K562 (cell line): ENCODE results near the gene CENPB. TPM values are rescaled to one million over a fixed set of nuclear protein-coding genes. Genes with fewer than 3 reads are reported as not detected.

ENCODE experiments used
- ATAC-seq: fragments of 200-7000 bp; cut with Tn5 transposase; 3 replicates; pipeline ENCODE4 v1.9.1; 2020; ENCODE audit warnings: moderate library complexity
- BruUV-seq: library from RNA; stranded (reverse); fragments of 400-500 nt; replicated peaks from 2 replicates; lab custom pipeline; 2021; lab: Mats Ljungman, UMichigan
- CTCF ChIA-PET: fragments of 300-600 bp; formaldehyde crosslinking; extraction: SDS; loops from one replicate; lab custom pipeline; 2021; ENCODE audit warnings: low intra/inter-chr PET ratio; lab: Yijun Ruan, JAX
- POLR2A ChIA-PET: fragments of 300-600, 350-650 bp; sonication (Branson Sonifier 250); formaldehyde crosslinking; extraction: SDS; loops from one replicate; lab custom pipeline; 2021; ENCODE audit warnings: antibody characterized with exemption, inconsistent platforms; lab: Yijun Ruan, JAX
- DNase-seq, 4 experiments: peaks; one replicate each; pipeline versions ENCODE4 v3.0.0 to v3.0.0-alpha.2; 2011 to 2018; ENCODE audit warnings: low spot score in 3 of 4, mixed read lengths in 3 of 4; ENCODE audit errors: extremely low read depth in 1 of 4
- FAIRE-seq: peaks from 2 replicates; lab custom pipeline; 2011; peaks lifted over from hg19 to GRCh38; lab: Jason Lieb, UNC
- H2AFZ ChIP-seq: 2 replicates; pipeline ENCODE4 v1.6.0; 2011; ENCODE audit warnings: low read depth, low read length, control low read depth, inconsistent platforms
- H3K27ac ChIP-seq: fragments of 200-600 bp; 3 replicates; pipeline ENCODE4 v1.8.0; 2011; ENCODE audit warnings: low read depth, mild to moderate bottlenecking, control low read depth, inconsistent platforms, low read length, moderate library complexity, mixed read lengths; ENCODE audit errors: extremely low read depth
- H3K27me3 ChIP-seq, 2 experiments: fragments of 300-600 bp in 1 of 2; 2 replicates in 1 of 2; 3 replicates in 1 of 2; pipeline versions ENCODE4 v1.6.0 to v1.8.0; 2011; ENCODE audit warnings: inconsistent platforms in 2 of 2, low read length in 2 of 2, mild to moderate bottlenecking in 1 of 2, mixed read lengths in 1 of 2, moderate library complexity in 1 of 2; ENCODE audit not compliant: control insufficient read depth in 2 of 2, insufficient read depth in 2 of 2
- H3K36me3 ChIP-seq: fragments of 300-600 bp; 3 replicates; pipeline ENCODE4 v1.8.0; 2011; ENCODE audit warnings: mild to moderate bottlenecking, low read length, inconsistent platforms; ENCODE audit not compliant: control insufficient read depth, insufficient read depth
- H3K4me1 ChIP-seq, 2 experiments: fragments of 200-600 bp in 1 of 2; replicated peaks in 1 of 2; 2 replicates in 1 of 2; 3 replicates in 1 of 2; pipeline versions ENCODE4 v1.5.1 to v1.8.0; 2011; ENCODE audit warnings: inconsistent platforms in 2 of 2, low read length in 2 of 2, mild to moderate bottlenecking in 1 of 2, mixed read lengths in 1 of 2, moderate library complexity in 1 of 2; ENCODE audit not compliant: control insufficient read depth in 2 of 2, insufficient read depth in 2 of 2
- H3K4me2 ChIP-seq: 2 replicates; pipeline ENCODE4 v1.6.1; 2011; ENCODE audit warnings: low read length, control low read depth, inconsistent platforms, mixed read lengths; ENCODE audit not compliant: insufficient read depth
- H3K4me3 ChIP-seq: fragments of 200-600 bp; sonication (generic), shearing (Covaris generic); 2 replicates; pipeline ENCODE4 v1.5.1; 2016; ENCODE audit warnings: control low read depth, inconsistent platforms
- H3K79me2 ChIP-seq: fragments of 200-600 bp; 3 replicates; pipeline ENCODE4 v1.8.0; 2011; ENCODE audit warnings: low read length, inconsistent platforms; ENCODE audit not compliant: control insufficient read depth, insufficient read depth
- H3K9ac ChIP-seq, 2 experiments: 2 replicates each; pipeline versions ENCODE4 v1.6.0 to v1.6.1; 2011; ENCODE audit warnings: low read depth in 2 of 2, low read length in 2 of 2, control low read depth in 1 of 2, inconsistent platforms in 1 of 2, mild to moderate bottlenecking in 1 of 2, mixed read lengths in 1 of 2; ENCODE audit not compliant: insufficient read depth in 1 of 2
- H3K9me1 ChIP-seq: one replicate; pipeline ENCODE4 v1.6.0; 2011; ENCODE audit warnings: inconsistent platforms, mild to moderate bottlenecking, low read length, moderate library complexity; ENCODE audit not compliant: control insufficient read depth, insufficient read depth
- H3K9me3 ChIP-seq: replicated peaks from 2 replicates; pipeline ENCODE4 v1.5.1; 2011; ENCODE audit warnings: low read depth, low read length, inconsistent platforms; ENCODE audit not compliant: control insufficient read depth, insufficient read depth
- H4K20me1 ChIP-seq: replicated peaks from 2 replicates; pipeline ENCODE4 v1.6.1; 2011; ENCODE audit warnings: low read length, inconsistent platforms, mixed read lengths; ENCODE audit not compliant: control insufficient read depth, insufficient read depth
- BRD9 ChIP-seq: fragments of 450-650 bp; IDR thresholded peaks from 2 replicates; pipeline ENCODE4 v1.6.1; 2018; ENCODE audit warnings: low read depth; ENCODE audit not compliant: partially characterized antibody
- CHD2 ChIP-seq: IDR thresholded peaks from 2 replicates; pipeline ENCODE4 v1.6.1; 2011; ENCODE audit warnings: low read depth, low read length
- FOXJ2 ChIP-seq: fragments of 200-800 bp; sonication (Bioruptor generic); IDR thresholded peaks from 2 replicates; pipeline ENCODE4 v1.6.1; 2016; ENCODE audit warnings: missing genetic modification characterization, missing compliant biosample characterization
- GABPB2 ChIP-seq: fragments of 250-450 bp; sonication (Bioruptor Pico); conservative IDR thresholded peaks from 2 replicates; pipeline ENCODE4 v1.5.1; 2021; ENCODE audit warnings: mild to moderate bottlenecking
- GATA2 ChIP-seq: sonication (generic); formaldehyde crosslinking; IDR thresholded peaks from 2 replicates; pipeline ENCODE4 v1.4.0; 2020; ENCODE audit warnings: mild to moderate bottlenecking, missing genetic modification reagents
- HCFC1 ChIP-seq: IDR thresholded peaks from 2 replicates; pipeline ENCODE4 v1.6.1; 2012; ENCODE audit warnings: low read depth, low read length, improper control_type of control experiment
- NCOA1 ChIP-seq: fragments of 450-650 bp; IDR thresholded peaks from 2 replicates; pipeline ENCODE4 v1.6.1; 2016; ENCODE audit warnings: low read depth
- POLR2A ChIP-seq: fragments of 450-650 bp; conservative IDR thresholded peaks from 2 replicates; pipeline ENCODE4 v1.6.1; 2016
- POU5F1 ChIP-seq: fragments of 150-350 bp; IDR thresholded peaks from 2 replicates; pipeline ENCODE4 v1.6.1; 2014; ENCODE audit warnings: borderline replicate concordance, low read length, low read depth, mild to moderate bottlenecking; ENCODE audit not compliant: partially characterized antibody
- PTTG1 ChIP-seq: fragments of 450-650 bp; IDR thresholded peaks from 2 replicates; pipeline ENCODE4 v1.6.1; 2016; ENCODE audit warnings: low read depth, mild to moderate bottlenecking, missing genetic modification characterization, missing compliant biosample characterization
- RNF2 ChIP-seq: sonication (generic); IDR thresholded peaks from 2 replicates; pipeline ENCODE4 v1.6.1; 2016
- SREBF1 ChIP-seq: fragments of 150-350 bp; IDR thresholded peaks from 2 replicates; pipeline ENCODE4 v1.6.1; 2014; ENCODE audit warnings: antibody characterized with exemption, low read depth, low read length, borderline replicate concordance
- TCFL5 ChIP-seq: fragments of 250-450 bp; sonication (Bioruptor Pico); conservative IDR thresholded peaks from 2 replicates; pipeline ENCODE4 v1.6.1; 2021; ENCODE audit warnings: mild to moderate bottlenecking, moderate library complexity, matching md5 sums
- ZFP30 ChIP-seq: fragments of 250-450 bp; sonication (Bioruptor Pico); IDR thresholded peaks from 2 replicates; pipeline ENCODE4 v1.8.0; 2022; ENCODE audit warnings: moderate library complexity, mild to moderate bottlenecking, inconsistent platforms, borderline replicate concordance
- ZNF436 ChIP-seq: fragments of 250-450, 450-650 bp; sonication (Bioruptor Pico); formaldehyde crosslinking; IDR thresholded peaks from 2 replicates; pipeline ENCODE4 v1.7.0; 2020; ENCODE audit warnings: mild to moderate bottlenecking
- ZNF449 ChIP-seq: fragments of 250-450 bp; sonication (Bioruptor Pico); IDR thresholded peaks from 2 replicates; pipeline ENCODE4 v1.8.0; 2022; ENCODE audit warnings: moderate library complexity, mild to moderate bottlenecking, inconsistent platforms
- ZNF780A ChIP-seq: fragments of 250-450 bp; sonication (Bioruptor Pico); IDR thresholded peaks from 2 replicates; pipeline ENCODE4 v1.5.0; 2021; ENCODE audit warnings: mild to moderate bottlenecking
- WGBS: fragments of 100-300 bp; shearing (Covaris generic); methylation state at CpG from one replicate; pipeline ENCODE4 v1.1.6; 2016; ENCODE audit warnings: low coverage, mixed read lengths; ENCODE audit not compliant: insufficient coverage; ENCODE audit errors: missing lambda C conversion rate; 5-methylcytosine and 5-hydroxymethylcytosine counted together
- in situ Hi-C: fragments of 300-500 bp; cut with MboI; formaldehyde crosslinking; loops from 4 replicates; pipeline ENCODE4 v1.15.0; 2018; ENCODE audit warnings: inconsistent platforms, mixed read lengths
- intact Hi-C: fragments of 100-400 bp; cut with micrococcal nuclease; formaldehyde crosslinking; loops from 2 replicates; pipeline ENCODE4 v1.14.2; 2022
- polyA plus RNA-seq, 8 experiments: library from polyadenylated mRNA; depleted of rRNA in 4 of 8; stranded (reverse) in 5 of 8; unstranded in 3 of 8; fragments of >200 nt; fragmentation: Nextera tagmentation in 2 of 8; fragmentation: Illumina TruSeq in 1 of 8; extraction: Ambion mirVana in 2 of 8; extraction: Trizol in 1 of 8; gene quantifications; 2 replicates each; pipeline versions ENCODE4 v1.2.1 to v1.2.3, GENCODE V29; 2011 to 2014; ENCODE audit warnings: inconsistent platforms in 1 of 8, missing spikeins in 1 of 8
- total RNA-seq, 7 experiments: library from RNA; depleted of rRNA in 6 of 7; stranded (reverse); fragments of >200 nt in 6 of 7; fragmentation: Illumina TruSeq in 2 of 7; extraction: Trizol in 2 of 7; gene quantifications; 2 replicates each; pipeline versions ENCODE4 v1.2.1 to v1.2.3, GENCODE V29; 2011 to 2021; ENCODE audit warnings: low replicate concordance in 1 of 7
- TF ChIP-seq, protein P1 (sequence below), 2 experiments: fragments of 450-650 bp in 1 of 2; sonication (generic) in 1 of 2; formaldehyde crosslinking in 1 of 2; IDR thresholded peaks in 1 of 2; conservative IDR thresholded peaks in 1 of 2; 2 replicates each; pipeline versions ENCODE4 v1.6.1 to v1.8.1; 2016 to 2023; ENCODE audit warnings: mild to moderate bottlenecking in 2 of 2, moderate library complexity in 2 of 2, inconsistent platforms in 1 of 2, missing genetic modification reagents in 1 of 2
- TF ChIP-seq, protein P2 (sequence below): sonication (generic); formaldehyde crosslinking; IDR thresholded peaks from 2 replicates; pipeline ENCODE4 v1.8.1; 2022; ENCODE audit warnings: missing genetic modification reagents

Gene CENPB
- total and polyA plus RNA-seq, 9 of the 15 experiments (the other 6 are each of a cell fraction or from before 2014, with no cell fraction given) = 0.17 to 70.8 (median 24.9) TPM

GRCh38 chr20:3795511-3796468, 9.2 kb upstream of the CENPB start, which contains the start of gene CDC25B:
CDC25B (plus strand) TSS chr20:3796310; CDS start chr20:3796532, 222 bp downstream.
- Histone ChIP-seq H3K27me3 (no peaks in the 10 kb centered on the region), H3K4me2 (peak within 1 kb of the TSS; percentile 81), H3K4me1 (peaks cover 14 to 37% of the 10 kb centered on the region in 2 experiments; a peak in 4 of 5 replicates), H2AFZ (peak within 1 kb of the TSS; percentile 94), H3K27ac (peak within 1 kb of the TSS; percentile 73), H3K79me2 (peaks cover 12% of the 10 kb centered on the region; the same call in 2 of the 3 replicates), H4K20me1 (no peaks in the 10 kb centered on the region), H3K9me1 (no peaks in the 10 kb centered on the region), H3K4me3 (peak within 1 kb of the TSS; percentile 55), H3K36me3 (peaks cover 19% of the 10 kb centered on the region; the same call in 2 of the 3 replicates), H3K9ac (peak within 1 kb of the TSS; percentile 69 to 93), H3K9me3 (no peaks in the 10 kb centered on the region)
- peak; percentile 91 for ATAC-seq
- peak; percentile 80 to 88 (median 86) for DNase-seq
- in situ Hi-C loops (no loop called here), intact Hi-C loops (no loop called here)
- ChIA-PET POLR2A (interaction anchor here (0.7 to 1.1 kb wide), 2 partner anchors 9 to 10 kb away, joined by 3 read pairs; partner anchors contain the start of gene CENPB), CTCF (interaction anchor here (0.9 kb wide), 1 partner anchor 9 kb away, joined by 3 read pairs; the partner anchor contains the start of gene CENPB)
- BruUV-seq = TSS peak; percentile 93
- FAIRE-seq = peak; percentile 77
- 4% methylated on average over 38 of the region's 69 CpGs for WGBS
- TF ChIP-seq ZFP30 (no peak), POU5F1 (no peak), SREBF1 (no peak), FOXJ2 (tag) (no peak), ZNF449 (CRISPR knock-in tag) (no peak), BRD9 (peak; percentile 31), GATA2 (no peak), POLR2A (peak; percentile 66), TCFL5 (CRISPR knock-in tag) (no peak), PTTG1 (tag) (no peak), RNF2 (no peak), GABPB2 (no peak), ZNF780A (no peak), HCFC1 (no peak), NCOA1 (no peak), CHD2 (peak; percentile 71), ZNF436 (CRISPR knock-in tag) (no peak)
- TF ChIP-seq, protein P1, sequence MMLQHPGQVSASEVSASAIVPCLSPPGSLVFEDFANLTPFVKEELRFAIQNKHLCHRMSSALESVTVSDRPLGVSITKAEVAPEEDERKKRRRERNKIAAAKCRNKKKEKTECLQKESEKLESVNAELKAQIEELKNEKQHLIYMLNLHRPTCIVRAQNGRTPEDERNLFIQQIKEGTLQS (IDR thresholded peaks at IDR 0.05) = peak; percentile 59; the same call in 1 of the 2 replicates
- TF ChIP-seq, protein P1 (CRISPR knock-in tag; conservative IDR thresholded peaks at IDR 0.05) = no peak
- TF ChIP-seq, protein P2, sequence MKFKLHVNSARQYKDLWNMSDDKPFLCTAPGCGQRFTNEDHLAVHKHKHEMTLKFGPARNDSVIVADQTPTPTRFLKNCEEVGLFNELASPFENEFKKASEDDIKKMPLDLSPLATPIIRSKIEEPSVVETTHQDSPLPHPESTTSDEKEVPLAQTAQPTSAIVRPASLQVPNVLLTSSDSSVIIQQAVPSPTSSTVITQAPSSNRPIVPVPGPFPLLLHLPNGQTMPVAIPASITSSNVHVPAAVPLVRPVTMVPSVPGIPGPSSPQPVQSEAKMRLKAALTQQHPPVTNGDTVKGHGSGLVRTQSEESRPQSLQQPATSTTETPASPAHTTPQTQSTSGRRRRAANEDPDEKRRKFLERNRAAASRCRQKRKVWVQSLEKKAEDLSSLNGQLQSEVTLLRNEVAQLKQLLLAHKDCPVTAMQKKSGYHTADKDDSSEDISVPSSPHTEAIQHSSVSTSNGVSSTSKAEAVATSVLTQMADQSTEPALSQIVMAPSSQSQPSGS (CRISPR knock-in tag) = no peak
